Activated naive CD4-positive, alpha-beta T cell treated with anti-CD3 and anti-CD28 coated beads, Interleukin-2, amount 50 U/mL, for 16 hours (primary cell): ENCODE results near the gene SLC13A3.

Experiments
- DNase-seq: peaks from one replicate; pipeline ENCODE4 v3.0.0-alpha.2; 2020

SLC13A3 gene

GRCh38 chr20:46651091-46651962, at the start of gene SLC13A3:
Gene SLC13A3 (minus strand): TSS chr20:46651459. CDS start chr20:46651421, 38 bp downstream.
- no peak for DNase-seq

DNA sequence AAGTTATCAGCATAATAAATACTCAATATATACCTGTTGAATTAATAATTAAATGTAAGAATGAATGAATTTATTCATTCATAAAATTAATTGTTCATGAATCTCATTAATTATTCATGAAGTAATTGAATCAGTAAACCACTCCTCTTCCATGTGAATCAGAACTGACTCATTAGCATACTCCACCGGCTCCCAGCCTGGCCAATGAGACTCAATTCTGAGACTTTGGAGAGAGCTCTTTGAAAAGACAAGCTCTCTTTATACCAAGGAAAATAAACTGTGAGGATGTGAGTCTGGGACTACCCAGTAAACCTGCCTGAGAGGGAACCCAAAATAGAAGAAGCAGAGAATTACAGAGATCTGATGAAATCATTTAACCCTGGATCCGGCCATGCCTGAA, 49.8 kb upstream of the SLC13A3 start:
- DNase-seq = no peak

DNA sequence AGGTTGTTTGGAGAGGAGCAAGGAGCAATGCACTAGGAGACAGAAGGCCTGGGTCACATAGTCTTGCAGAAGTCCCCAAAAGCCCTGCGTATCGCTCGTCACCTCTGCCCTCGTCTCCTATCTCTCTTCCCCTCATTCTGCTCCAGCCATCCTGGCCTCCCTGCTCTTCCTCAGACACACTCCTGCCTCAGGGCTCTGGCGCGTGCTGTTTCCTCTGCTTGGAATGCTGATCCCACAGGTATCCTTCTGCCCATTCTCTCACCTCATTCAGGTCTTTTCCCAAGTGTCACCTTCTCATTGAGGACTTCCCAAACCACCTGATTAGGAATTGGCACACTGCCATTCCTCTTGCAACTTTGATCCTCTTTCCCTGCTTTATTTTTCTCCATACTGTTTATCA, 49.2 kb upstream of the SLC13A3 start:
- DNase-seq = no peak

- DNase-seq = no peak
Measured at GRCh38 chr20:46699651-46700359, 48.5 kb upstream of the SLC13A3 start.

GRCh38 chr20:46698788-46699187, 47.5 kb upstream of the SLC13A3 start:
- no peak for DNase-seq

DNA sequence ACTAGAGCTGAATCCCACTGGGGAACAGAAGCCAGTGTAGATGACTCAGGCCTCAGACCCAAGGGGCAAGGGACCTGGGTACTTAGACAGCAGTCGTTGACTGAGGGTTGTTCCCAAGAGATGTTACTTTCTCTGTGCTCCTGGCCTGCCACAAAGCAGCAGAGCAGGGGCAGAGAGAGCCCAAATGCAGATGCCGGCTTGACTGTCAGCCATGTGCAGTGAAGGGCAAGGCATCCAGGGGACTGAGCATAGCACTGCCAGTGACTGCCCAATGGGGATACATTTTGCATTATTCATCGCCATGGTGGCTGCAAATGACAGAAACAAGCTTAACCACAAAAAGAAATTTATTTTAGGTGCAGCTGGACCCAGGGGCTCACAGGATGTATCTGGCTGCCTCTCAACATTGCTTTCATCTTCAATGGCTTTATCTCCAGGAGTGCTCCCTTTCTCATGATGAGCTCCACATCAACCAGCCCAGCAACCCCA, 45.6 kb upstream of the SLC13A3 start:
- DNase-seq = no peak

GRCh38 chr20:46695892-46696291, 44.6 kb upstream of the SLC13A3 start:
- no peak for DNase-seq

GRCh38 chr20:46694484-46694883, 43.2 kb upstream of the SLC13A3 start:
- no peak for DNase-seq

DNA sequence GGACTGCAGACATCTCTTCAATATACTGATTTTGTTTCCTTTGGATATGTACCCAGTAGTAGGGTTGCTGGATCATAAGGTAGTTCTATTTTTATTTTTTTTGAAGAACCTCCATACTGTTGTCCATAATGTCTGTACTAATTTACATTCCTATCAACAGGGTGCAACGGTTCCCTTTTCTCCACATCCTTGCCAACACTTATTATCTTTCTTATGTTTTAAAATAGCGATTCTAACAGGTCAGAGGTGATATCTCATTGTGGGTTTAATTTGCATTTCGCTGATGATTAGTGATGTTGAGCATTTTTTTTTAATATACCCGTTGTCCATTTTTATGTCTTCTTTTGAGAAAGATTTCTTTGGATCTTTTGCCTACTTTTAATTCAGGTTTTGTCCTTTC, 39.9 kb upstream of the SLC13A3 start:
- DNase-seq = no peak

DNA sequence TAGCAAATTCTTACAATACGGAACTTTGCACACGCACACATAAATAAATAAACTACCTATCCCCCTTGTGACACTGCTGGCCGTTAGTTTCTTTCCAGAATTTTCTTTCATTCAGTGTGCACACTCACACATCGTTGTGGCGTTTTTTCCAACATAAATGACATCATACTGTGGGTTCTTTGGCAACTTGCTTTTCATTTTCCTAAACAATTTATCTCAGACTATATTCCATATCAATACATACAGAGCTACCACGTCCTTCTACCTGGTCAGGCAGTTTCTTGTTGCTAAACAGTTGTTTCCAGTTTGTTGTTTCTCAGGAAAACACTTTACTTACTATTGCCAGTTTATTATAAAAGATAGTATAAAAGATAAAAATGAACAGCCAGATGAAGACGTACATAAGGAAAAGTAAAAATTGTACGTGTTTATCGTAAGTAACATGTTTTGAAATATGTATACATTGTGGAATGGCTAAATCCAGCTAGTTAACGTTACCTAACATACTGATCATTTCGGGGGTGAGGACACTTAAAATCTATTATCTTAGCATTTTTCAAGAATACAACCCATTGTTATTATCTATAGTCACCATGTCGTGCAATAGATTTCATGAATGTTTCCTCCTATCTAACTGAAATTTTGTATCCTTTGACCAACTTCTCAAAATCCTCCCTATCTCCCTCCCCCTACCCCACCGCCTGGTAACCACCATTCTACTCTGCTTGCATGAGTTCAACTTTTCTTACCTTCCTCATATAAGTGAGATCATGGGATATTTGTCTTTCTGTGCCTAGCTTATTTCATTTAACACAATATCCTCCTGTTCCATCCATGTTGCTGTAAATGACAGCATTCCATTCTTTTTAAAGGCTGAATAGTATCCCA, 39.2 kb upstream of the SLC13A3 start:
- no peak for DNase-seq

DNA sequence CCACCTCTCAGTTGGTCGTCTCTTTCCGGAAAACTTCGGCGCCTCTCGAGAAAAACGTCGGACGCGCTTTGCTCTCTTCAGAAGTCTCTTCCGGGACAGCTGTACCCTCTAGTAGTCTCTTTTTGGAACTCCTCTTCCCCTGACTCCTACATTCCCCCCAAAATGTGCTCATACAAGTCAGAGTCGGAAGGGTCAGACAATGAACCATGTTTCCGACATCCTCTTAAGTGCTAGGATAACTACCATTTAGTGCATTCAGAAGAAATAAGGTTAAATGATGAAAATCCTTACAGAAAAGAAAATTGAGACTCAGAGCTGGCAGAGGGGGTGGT, 38.5 kb upstream of the SLC13A3 start:
- no peak for DNase-seq

GRCh38 chr20:46689082-46689753, 38.0 kb upstream of the SLC13A3 start, which contains the start of gene TP53RK:
Gene TP53RK (minus strand): TSS chr20:46689444. CDS start chr20:46689414, 30 bp downstream.
- peak; percentile 97 for DNase-seq

DNA sequence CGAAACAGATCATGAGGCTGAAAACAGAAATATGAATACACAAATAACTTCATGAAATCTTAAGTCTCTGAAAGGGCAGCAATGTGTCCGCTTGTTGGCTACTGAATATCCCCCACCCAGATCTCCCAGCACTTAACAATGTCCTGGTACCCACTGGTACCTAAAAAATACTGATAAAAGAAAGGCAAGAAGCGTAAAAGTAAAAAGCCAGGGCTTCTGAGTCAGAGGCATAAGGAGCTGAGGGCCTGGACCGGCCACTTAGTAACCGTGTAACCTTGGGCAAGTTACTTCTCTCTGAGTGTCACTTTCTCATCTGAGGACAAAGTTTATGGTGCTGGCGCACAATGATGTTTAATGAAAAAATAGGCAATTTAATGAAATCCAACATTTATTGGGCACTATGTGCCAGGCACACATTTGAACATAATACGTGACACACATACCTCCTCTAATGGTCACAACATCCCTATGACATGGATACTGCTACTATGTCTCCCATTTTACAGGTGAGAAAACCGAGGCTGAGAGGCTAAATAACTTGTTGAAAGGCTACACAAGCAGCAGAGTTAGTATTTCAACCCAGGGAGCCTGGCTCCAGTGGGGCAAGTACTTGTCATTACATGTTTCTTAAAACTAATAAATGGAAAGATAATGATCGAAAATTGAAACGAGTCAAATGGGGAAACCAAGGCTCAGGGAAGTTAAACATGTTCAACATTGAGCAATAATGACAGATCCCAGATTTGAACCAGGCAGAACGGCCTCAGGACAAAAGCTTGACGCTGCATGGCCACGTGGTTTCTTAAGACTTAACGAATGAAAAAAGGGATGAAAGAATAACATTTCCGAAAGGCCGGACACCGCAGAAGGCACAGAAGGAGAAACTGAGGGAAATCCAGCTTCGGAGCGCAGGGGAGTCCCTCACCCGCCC, 37.2 kb upstream of the SLC13A3 start:
- no peak for DNase-seq

DNA sequence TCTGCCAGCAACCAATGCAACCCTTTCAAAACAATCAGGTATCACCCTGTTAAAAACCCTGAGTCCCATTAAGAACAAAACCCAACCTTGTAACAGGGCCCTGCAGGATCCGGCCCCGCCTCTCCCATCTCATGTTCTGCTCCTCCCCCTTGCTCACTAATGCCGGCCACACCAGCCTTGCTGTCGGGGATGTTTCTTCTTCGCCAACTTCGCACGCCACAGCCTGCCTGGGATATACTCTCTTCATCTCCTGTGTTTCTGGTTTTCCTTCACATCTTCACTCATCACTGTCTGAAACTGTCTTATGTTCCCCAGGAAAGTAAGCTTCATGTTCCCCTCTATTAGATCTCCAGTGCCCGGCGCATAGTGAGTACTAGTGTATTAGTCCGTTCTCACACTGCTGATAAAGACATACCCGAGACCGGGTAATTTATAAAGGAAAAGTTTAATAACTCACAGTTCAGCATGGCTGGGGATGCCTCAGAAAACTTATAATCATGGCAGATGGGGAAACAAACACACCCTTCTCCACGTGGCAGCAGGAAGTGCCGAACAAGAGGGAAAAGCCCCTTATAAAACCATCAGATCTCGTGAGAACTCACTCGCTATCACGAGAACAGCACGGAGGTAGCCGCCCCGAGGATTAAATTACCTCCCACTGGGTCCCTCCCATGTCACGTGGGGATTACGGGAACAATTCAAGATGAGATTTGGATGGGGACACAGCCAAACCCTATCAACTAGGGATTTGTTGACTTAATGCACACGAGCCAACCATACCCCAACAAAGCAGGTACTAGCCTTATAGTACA, 32.9 kb upstream of the SLC13A3 start:
- no peak for DNase-seq

GRCh38 chr20:46683668-46683938, 32.3 kb upstream of the SLC13A3 start:
- DNase-seq = no peak

DNA sequence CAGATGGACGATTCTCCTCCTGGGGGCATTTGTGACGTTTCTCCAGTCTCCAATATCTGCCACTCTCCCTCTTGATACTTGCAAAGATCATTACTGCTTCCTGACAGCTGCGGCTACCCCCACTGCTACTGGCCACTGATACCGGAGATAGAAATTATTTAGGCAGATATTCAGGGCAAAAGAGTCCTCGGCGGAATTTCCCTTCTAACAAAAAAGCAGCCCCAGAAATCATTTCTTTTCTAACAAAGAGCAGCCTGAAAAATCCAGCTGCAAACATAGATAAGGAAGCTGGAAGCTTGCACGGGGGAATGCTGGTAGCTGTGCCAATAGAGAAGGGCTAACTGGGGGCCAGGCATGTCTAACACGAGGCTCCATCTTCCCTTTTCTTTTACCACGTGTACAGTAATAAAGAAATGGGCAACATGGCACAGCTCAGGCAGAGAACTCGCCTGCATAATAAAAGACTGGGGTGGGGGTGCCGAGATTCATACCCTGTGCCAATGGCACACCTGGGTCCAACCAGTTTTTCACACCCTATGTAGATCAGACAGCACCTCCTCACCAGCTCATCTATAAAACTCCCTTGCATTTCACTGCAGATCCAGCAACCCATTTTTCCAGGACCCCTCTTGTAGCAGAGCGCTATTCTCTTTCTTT, 31.9 kb upstream of the SLC13A3 start:
- no peak for DNase-seq

GRCh38 chr20:46682063-46682821, 31.0 kb upstream of the SLC13A3 start:
- DNase-seq = no peak

GRCh38 chr20:46681032-46681854, 30.0 kb upstream of the SLC13A3 start:
- peak; percentile 67 for DNase-seq

DNA sequence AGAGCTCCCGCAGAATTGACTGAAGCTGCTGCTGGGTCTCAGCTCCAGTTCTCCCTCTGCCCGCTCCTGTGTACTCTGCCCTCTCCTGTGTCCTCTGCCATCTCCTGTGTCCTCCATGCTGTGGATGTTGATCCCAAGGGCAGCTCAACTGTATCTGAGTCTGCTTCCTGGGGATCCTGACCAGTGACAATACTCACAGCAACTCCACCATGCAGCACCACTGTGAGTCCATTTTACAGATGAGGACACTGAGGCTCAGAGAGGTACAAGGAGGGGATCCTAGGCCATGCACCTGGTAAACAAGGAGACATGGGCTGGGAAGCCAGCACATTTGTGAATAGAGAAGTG, 29.4 kb upstream of the SLC13A3 start:
- no peak for DNase-seq
